H1 (cell line): Measurements from ENCODE around the gene CLCA1. TPM values are rescaled to one million over a fixed set of nuclear protein-coding genes. Genes with fewer than 3 reads are reported as not detected.
"Not testable (repeated sequence)": the region's sequence is repeated elsewhere in the genome, so short reads cannot be mapped to it uniquely, and the experiment has no call there.

Source experiments
- CTCF ChIA-PET: fragments of 300-600 bp; sonication (Branson Sonifier 250); formaldehyde crosslinking; loops from one replicate; lab custom pipeline; 2021; ENCODE audit not compliant: partially characterized antibody; lab: Charles Lee
- POLR2A ChIA-PET: fragments of 300-600 bp; sonication (Branson Sonifier 250); formaldehyde crosslinking; loops from one replicate; lab custom pipeline; 2021; ENCODE audit warnings: inconsistent platforms; ENCODE audit not compliant: partially characterized antibody; lab: Charles Lee
- DNase-seq, 2 experiments: peaks; one replicate each; pipeline versions ENCODE4 v3.0.0 to v3.0.0-alpha.2; 2010 to 2022; ENCODE audit warnings: low spot score in 2 of 2, low read depth in 1 of 2, mixed read lengths in 1 of 2
- FAIRE-seq: peaks from 2 replicates; lab custom pipeline; 2011; peaks lifted over from hg19 to GRCh38; lab: Jason Lieb, UNC
- H2AFZ ChIP-seq: 2 replicates; pipeline ENCODE4 v1.8.1; 2012; ENCODE audit warnings: low read length, inconsistent platforms
- H2AK5ac ChIP-seq: 2 replicates; pipeline ENCODE4 v1.6.1; 2013; ENCODE audit warnings: low read depth, low read length
- H2BK120ac ChIP-seq: replicated peaks from 2 replicates; pipeline ENCODE3; 2013; ENCODE audit warnings: low read depth, low read length, inconsistent platforms
- H2BK12ac ChIP-seq: 2 replicates; pipeline ENCODE4 v1.6.1; 2013; ENCODE audit warnings: low read depth, low read length
- H2BK15ac ChIP-seq: 2 replicates; pipeline ENCODE4 v1.6.1; 2013; ENCODE audit warnings: low read length
- H2BK20ac ChIP-seq: 2 replicates; pipeline ENCODE4 v1.6.1; 2013; ENCODE audit warnings: low read length
- H2BK5ac ChIP-seq: 2 replicates; pipeline ENCODE4 v1.6.1; 2013; ENCODE audit warnings: low read depth, low read length
- H3K14ac ChIP-seq: 2 replicates; pipeline ENCODE4 v1.6.1; 2013; ENCODE audit warnings: inconsistent platforms; ENCODE audit not compliant: insufficient read length
- H3K18ac ChIP-seq: 2 replicates; pipeline ENCODE4 v1.6.1; 2013; ENCODE audit warnings: low read length; ENCODE audit errors: extremely low read depth
- H3K23ac ChIP-seq: 2 replicates; pipeline ENCODE4 v1.6.1; 2013; ENCODE audit warnings: inconsistent platforms; ENCODE audit not compliant: insufficient read length
- H3K23me2 ChIP-seq: 2 replicates; pipeline ENCODE4 v1.6.1; 2013; ENCODE audit warnings: low read depth, low read length
- H3K27ac ChIP-seq: 2 replicates; pipeline ENCODE4 v1.6.1; 2011; ENCODE audit warnings: low read depth, low read length, inconsistent platforms
- H3K27me3 ChIP-seq, 4 experiments: replicated peaks in 1 of 4; 1 replicate in 1 of 4; 2 replicates in 3 of 4; pipeline versions ENCODE4 v1.6.1 to v1.8.1; 2011 to 2013; ENCODE audit warnings: low read length in 3 of 4, mild to moderate bottlenecking in 3 of 4, inconsistent platforms in 2 of 4, mixed read lengths in 2 of 4, moderate library complexity in 1 of 4; ENCODE audit not compliant: control insufficient read depth in 3 of 4, insufficient read depth in 3 of 4; ENCODE audit errors: extremely low read depth in 1 of 4
- H3K36me3 ChIP-seq, 4 experiments: 2 replicates each; pipeline versions ENCODE4 v1.6.1 to v1.8.1; 2011 to 2013; ENCODE audit warnings: mild to moderate bottlenecking in 4 of 4, low read length in 3 of 4, moderate library complexity in 2 of 4, control low read depth in 1 of 4, inconsistent platforms in 1 of 4; ENCODE audit not compliant: insufficient read depth in 4 of 4, control insufficient read depth in 2 of 4
- H3K4ac ChIP-seq: replicated peaks from 2 replicates; pipeline ENCODE3; 2013; ENCODE audit warnings: low read length, low read depth, mixed read lengths, inconsistent platforms; ENCODE audit not compliant: insufficient read length
- H3K4me1 ChIP-seq, 4 experiments: replicated peaks in 1 of 4; 1 replicate in 1 of 4; 2 replicates in 3 of 4; pipeline versions ENCODE4 v1.6.1 to v1.8.1; 2011 to 2013; ENCODE audit warnings: low read length in 3 of 4, inconsistent platforms in 2 of 4, mixed read lengths in 1 of 4; ENCODE audit not compliant: insufficient read depth in 4 of 4, control insufficient read depth in 3 of 4
- H3K4me2 ChIP-seq, 2 experiments: 2 replicates each; pipeline versions ENCODE4 v1.6.1 to v1.8.1; 2011 to 2013; ENCODE audit warnings: low read depth in 2 of 2, low read length in 2 of 2, control low read depth in 1 of 2, inconsistent platforms in 1 of 2, mild to moderate bottlenecking in 1 of 2; ENCODE audit not compliant: insufficient read depth in 1 of 2
- H3K4me3 ChIP-seq, 4 experiments: fragments of 200-600, 300-600 bp in 1 of 4; sonication (generic), shearing (Covaris generic), sonication (Bioruptor Twin) in 1 of 4; 2 replicates each; pipeline versions ENCODE4 v1.5.1 to v1.8.1; 2011 to 2016; ENCODE audit warnings: low read length in 4 of 4, low read depth in 3 of 4, control low read depth in 2 of 4, inconsistent platforms in 2 of 4, mild to moderate bottlenecking in 2 of 4, mixed read lengths in 1 of 4, moderate library complexity in 1 of 4; ENCODE audit not compliant: insufficient read depth in 2 of 4; ENCODE audit errors: extremely low read depth in 1 of 4
- H3K56ac ChIP-seq: replicated peaks from 2 replicates; pipeline ENCODE3; 2013; ENCODE audit warnings: low read depth, mild to moderate bottlenecking, mixed read lengths, low read length, inconsistent platforms; ENCODE audit not compliant: insufficient read length
- H3K79me1 ChIP-seq: 2 replicates; pipeline ENCODE4 v1.6.1; 2013; ENCODE audit warnings: low read depth, low read length, control low read depth
- H3K79me2 ChIP-seq, 2 experiments: 2 replicates each; pipeline versions ENCODE4 v1.6.1 to v1.8.1; 2012 to 2013; ENCODE audit warnings: low read length in 2 of 2, mild to moderate bottlenecking in 2 of 2, inconsistent platforms in 1 of 2; ENCODE audit not compliant: insufficient read depth in 2 of 2, control insufficient read depth in 1 of 2
- H3K9ac ChIP-seq, 4 experiments: replicated peaks in 1 of 4; 1 replicate in 1 of 4; 2 replicates in 3 of 4; pipeline versions ENCODE4 v1.6.1 to v1.8.1; 2011 to 2013; ENCODE audit warnings: low read depth in 3 of 4, low read length in 3 of 4, control low read depth in 2 of 4, mild to moderate bottlenecking in 2 of 4, moderate library complexity in 2 of 4, inconsistent platforms in 1 of 4; ENCODE audit errors: extremely low read depth in 1 of 4
- H3K9me3 ChIP-seq, 2 experiments: 2 replicates each; pipeline versions ENCODE4 v1.6.1 to v1.8.1; 2012 to 2013; ENCODE audit warnings: mild to moderate bottlenecking in 2 of 2, moderate library complexity in 2 of 2, control low read depth in 1 of 2, inconsistent platforms in 1 of 2, low read depth in 1 of 2, low read length in 1 of 2, mixed read lengths in 1 of 2; ENCODE audit not compliant: insufficient read depth in 2 of 2
- H4K20me1 ChIP-seq, 2 experiments: replicated peaks in 1 of 2; 2 replicates each; pipeline versions ENCODE3 to v1.8.1; 2011 to 2013; ENCODE audit warnings: inconsistent platforms in 2 of 2, low read length in 2 of 2, mild to moderate bottlenecking in 1 of 2; ENCODE audit not compliant: insufficient read depth in 2 of 2, control insufficient read depth in 1 of 2
- H4K5ac ChIP-seq: 2 replicates; pipeline ENCODE4 v1.6.1; 2013; ENCODE audit warnings: low read length, low read depth, mixed read lengths, inconsistent platforms; ENCODE audit not compliant: insufficient read length
- H4K8ac ChIP-seq: 2 replicates; pipeline ENCODE4 v1.8.0; 2013; ENCODE audit warnings: mild to moderate bottlenecking, moderate library complexity, low read length, inconsistent platforms; ENCODE audit not compliant: insufficient read depth; ENCODE audit errors: extremely low read depth
- H4K91ac ChIP-seq: replicated peaks from 2 replicates; pipeline ENCODE3; 2013; ENCODE audit warnings: low read length, mixed read lengths, inconsistent platforms; ENCODE audit not compliant: insufficient read length
- CHD2 ChIP-seq: IDR thresholded peaks from 2 replicates; pipeline ENCODE4 v1.6.1; 2012; ENCODE audit warnings: low read length, improper control_type of control experiment
- POLR2A ChIP-seq, 2 experiments: IDR thresholded peaks; 1 replicate in 1 of 2; 2 replicates in 1 of 2; pipeline ENCODE4 v1.6.1; 2011; ENCODE audit warnings: low read depth in 2 of 2, low read length in 2 of 2, mild to moderate bottlenecking in 2 of 2; ENCODE audit errors: control extremely low read depth in 1 of 2
- RAD21 ChIP-seq, 2 experiments: IDR thresholded peaks in 1 of 2; conservative IDR thresholded peaks in 1 of 2; 2 replicates each; pipeline ENCODE4 v1.6.1; 2011; ENCODE audit warnings: low read depth in 2 of 2, low read length in 2 of 2, improper control_type of control experiment in 1 of 2, inconsistent platforms in 1 of 2, mild to moderate bottlenecking in 1 of 2, moderate library complexity in 1 of 2
- TAF1 ChIP-seq: IDR thresholded peaks from 2 replicates; pipeline ENCODE4 v1.6.1; 2011; ENCODE audit warnings: mild to moderate bottlenecking, low read depth, low read length
- TBP ChIP-seq: IDR thresholded peaks from 2 replicates; pipeline ENCODE4 v1.6.1; 2011; ENCODE audit warnings: low read depth, low read length, improper control_type of control experiment
- TCF12 ChIP-seq: IDR thresholded peaks from 2 replicates; pipeline ENCODE4 v1.6.1; 2011; ENCODE audit warnings: low read depth, mild to moderate bottlenecking, low read length
- WGBS, 2 experiments: shearing (Covaris generic) in 1 of 2; methylation state at CpG; one replicate each; pipeline versions ENCODE4 v1.1.6 to v1.1.7; 2013 to 2015; ENCODE audit warnings: low lambda C conversion rate in 2 of 2, mixed read lengths in 2 of 2, inconsistent platforms in 1 of 2, low coverage in 1 of 2, missing lambda C conversion rate in 1 of 2; ENCODE audit not compliant: insufficient replicate concordance in 2 of 2, insufficient coverage in 1 of 2, insufficient read length in 1 of 2; ENCODE audit errors: extremely low coverage in 1 of 2, missing lambda C conversion rate in 1 of 2; 5-methylcytosine and 5-hydroxymethylcytosine counted together
- polyA plus RNA-seq, 7 experiments: library from polyadenylated mRNA; depleted of rRNA in 3 of 7; stranded (reverse) in 5 of 7; unstranded in 2 of 7; fragments of >200 nt in 5 of 7; fragments of 200-250 nt in 2 of 7; gene quantifications; 1 replicate in 5 of 7; 2 replicates in 1 of 7; 4 replicates in 1 of 7; pipeline versions ENCODE4 v1.2.1 to v1.2.3, GENCODE V29; 2011 to 2013; ENCODE audit warnings: missing spikeins in 2 of 7, mixed read lengths in 2 of 7
- total RNA-seq: library from RNA; stranded (reverse); fragmentation: NEBNext Ultra II Directional; extraction: Animal tissue kit (Norgen Biotek cat#: 25700); gene quantifications from 2 replicates; pipeline ENCODE4 v1.2.1, GENCODE V29; 2021
- TF ChIP-seq, protein P1 (sequence below), 3 experiments: IDR thresholded peaks; 1 replicate in 2 of 3; 2 replicates in 1 of 3; pipeline versions ENCODE4 v1.5.1 to v1.6.1; 2011; ENCODE audit warnings: low read length in 3 of 3, mild to moderate bottlenecking in 3 of 3, inconsistent platforms in 2 of 3, low read depth in 1 of 3, moderate library complexity in 1 of 3; ENCODE audit not compliant: insufficient read depth in 1 of 3; ENCODE audit errors: control extremely low read depth in 1 of 3

The CLCA1 gene
- total and polyA plus RNA-seq, 2 of the 8 experiments (the other 6 are each of a cell fraction or from before 2014, with no cell fraction given), result not detected

DNA sequence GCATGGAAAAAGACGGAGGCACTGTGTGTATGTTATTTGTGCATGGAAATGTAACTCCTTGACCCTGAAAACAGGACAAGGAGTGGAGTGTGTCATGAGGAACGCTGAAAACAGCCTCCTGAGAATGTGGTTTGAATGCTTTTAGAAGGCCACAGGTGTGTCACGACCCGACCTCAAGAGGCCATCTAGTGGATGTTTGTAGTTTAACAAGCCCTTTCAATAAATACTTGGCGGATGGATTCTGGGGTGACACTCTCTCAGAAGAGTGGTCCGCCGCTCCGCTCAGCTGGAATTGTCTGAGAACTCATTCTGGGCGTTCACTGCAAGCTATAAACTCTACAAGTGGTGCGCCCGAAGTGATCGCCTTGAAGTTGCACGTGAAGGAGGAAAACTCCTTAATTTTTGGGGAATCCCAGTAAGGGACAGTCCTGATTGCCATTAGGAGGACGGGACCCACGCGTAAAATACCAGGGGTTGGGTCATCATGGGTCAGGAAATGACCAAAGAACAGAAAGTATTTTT lies 33.5 kb downstream of the CLCA1 start:
- Histone ChIP-seq H3K18ac (peak overlapping the region; percentile 99), H3K4me2 (peak overlapping the region; percentile 56 to 88), H3K4me3 (peak overlapping the region; percentile 27 to 57 (median 50); a peak in 7 of 8 replicates), H2BK120ac (peak overlapping the region; percentile 69), H3K27ac (peak overlapping the region; percentile 64; the same call in 1 of the 2 replicates)
- not testable (repeated sequence) for H2BK20ac ChIP-seq, H4K5ac ChIP-seq, H3K79me1 ChIP-seq, H3K27me3 ChIP-seq, H3K36me3 ChIP-seq
- FAIRE-seq, result peak; percentile 99
- DNase-seq, result peak in 1 of 2 experiments; percentile 66
- peak; percentile 79 for TF ChIP-seq CHD2
- TF ChIP-seq RAD21 (IDR thresholded peaks at IDR 0.05 in 1 of 2, conservative IDR thresholded peaks at IDR 0.05 in 1 of 2; ENCODE audit: low read depth in 2 of 2, low read length in 2 of 2), result peak; percentile 52 to 57; a peak in 3 of 4 replicates
- TF ChIP-seq TCF12, result peak; percentile 73; the same call in 1 of the 2 replicates
- TF ChIP-seq, protein P1, sequence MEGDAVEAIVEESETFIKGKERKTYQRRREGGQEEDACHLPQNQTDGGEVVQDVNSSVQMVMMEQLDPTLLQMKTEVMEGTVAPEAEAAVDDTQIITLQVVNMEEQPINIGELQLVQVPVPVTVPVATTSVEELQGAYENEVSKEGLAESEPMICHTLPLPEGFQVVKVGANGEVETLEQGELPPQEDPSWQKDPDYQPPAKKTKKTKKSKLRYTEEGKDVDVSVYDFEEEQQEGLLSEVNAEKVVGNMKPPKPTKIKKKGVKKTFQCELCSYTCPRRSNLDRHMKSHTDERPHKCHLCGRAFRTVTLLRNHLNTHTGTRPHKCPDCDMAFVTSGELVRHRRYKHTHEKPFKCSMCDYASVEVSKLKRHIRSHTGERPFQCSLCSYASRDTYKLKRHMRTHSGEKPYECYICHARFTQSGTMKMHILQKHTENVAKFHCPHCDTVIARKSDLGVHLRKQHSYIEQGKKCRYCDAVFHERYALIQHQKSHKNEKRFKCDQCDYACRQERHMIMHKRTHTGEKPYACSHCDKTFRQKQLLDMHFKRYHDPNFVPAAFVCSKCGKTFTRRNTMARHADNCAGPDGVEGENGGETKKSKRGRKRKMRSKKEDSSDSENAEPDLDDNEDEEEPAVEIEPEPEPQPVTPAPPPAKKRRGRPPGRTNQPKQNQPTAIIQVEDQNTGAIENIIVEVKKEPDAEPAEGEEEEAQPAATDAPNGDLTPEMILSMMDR (IDR thresholded peaks at IDR 0.05; ENCODE audit: control extremely low read depth in 1 of 3, insufficient read depth in 1 of 3, low read depth in 1 of 3, low read length in 3 of 3), result peak in 2 of 3 experiments; percentile 67 to 70; a peak in 3 of 4 replicates
- TF ChIP-seq POLR2A (IDR thresholded peaks at IDR 0.05; ENCODE audit: control extremely low read depth in 1 of 2, low read depth in 2 of 2, low read length in 2 of 2), result peak in 1 of 2 experiments; percentile 47; a peak in 2 of 3 replicates
- TF ChIP-seq TBP, result peak; percentile 30; the same call in 1 of the 2 replicates
- peak; percentile 62; the same call in 1 of the 2 replicates for TF ChIP-seq TAF1
- TF ChIP-seq, all 59 proteins: peak for 7; not testable (repeated sequence) for 52
- Histone ChIP-seq H3K9ac (peak overlapping the region; percentile 34 to 78 (median 52)), H4K8ac (peak overlapping the region; percentile 90; the same call in 1 of the 2 replicates), H4K91ac (peak overlapping the region; percentile 93), H2BK12ac (peak overlapping the region; percentile 97), H2AFZ (peak overlapping the region; percentile 61), H2BK5ac (peak overlapping the region; percentile 95), H3K4me1 (peaks cover 13 to 21% (median 15%) of the 10 kb centered on the region in 4 experiments)
- ChIA-PET POLR2A (interaction anchor here (0.6 to 1.5 kb wide), 4 partner anchors 9 to 202 kb away, joined by 3 to 8 read pairs (median 4); partner anchors contain the start of gene SH3GLB1), CTCF (interaction anchor here (0.6 to 8.1 kb wide), 48 partner anchors 8 to 416 kb away, joined by 3 to 79 read pairs (median 4); partner anchors contain the start of genes ODF2L and SH3GLB1)
- 26% methylated on average over 16 of the region's 16 CpGs; no CpG with 5 or more reads in 1 of the 2 experiments for WGBS, 2 experiments
- not testable (repeated sequence) for H2AK5ac ChIP-seq, H3K56ac ChIP-seq, H3K23ac ChIP-seq, H2BK15ac ChIP-seq, H4K20me1 ChIP-seq, H3K9me3 ChIP-seq, H3K4ac ChIP-seq, H3K23me2 ChIP-seq, H3K79me2 ChIP-seq, H3K14ac ChIP-seq
